Liver (tissue), 9 donors: ENCODE results near the gene SEC14L5. TPM values are rescaled to one million over a fixed set of nuclear protein-coding genes. Genes with fewer than 3 reads are reported as not detected.

Source experiments
- DNase-seq: peaks from one replicate; pipeline ENCODE4 v3.0.0-alpha.2; 2017; ENCODE audit warnings: low spot score
- H3K27ac ChIP-seq, 2 donors: one replicate each; pipeline ENCODE4 v1.7.0; 2013; ENCODE audit warnings: inconsistent platforms in 2 of 2, low read length in 2 of 2, control low read depth in 1 of 2, low read depth in 1 of 2, mild to moderate bottlenecking in 1 of 2
- H3K27me3 ChIP-seq, 4 donors: one replicate each; pipeline versions ENCODE4 v1.6.1 to v1.7.0; 2013; ENCODE audit warnings: low read length in 3 of 4, inconsistent platforms in 1 of 4, mild to moderate bottlenecking in 1 of 4, moderate library complexity in 1 of 4; ENCODE audit not compliant: control insufficient read depth in 4 of 4, insufficient read depth in 4 of 4
- H3K36me3 ChIP-seq, 4 donors: one replicate each; pipeline versions ENCODE4 v1.6.1 to v1.7.0; 2013; ENCODE audit warnings: low read length in 3 of 4, mild to moderate bottlenecking in 3 of 4, low read depth in 1 of 4, moderate library complexity in 1 of 4; ENCODE audit not compliant: control insufficient read depth in 4 of 4, insufficient read depth in 3 of 4
- H3K4me1 ChIP-seq, 4 donors: one replicate each; pipeline versions ENCODE4 v1.6.1 to v1.7.0; 2013; ENCODE audit warnings: low read length in 3 of 4, mild to moderate bottlenecking in 3 of 4, moderate library complexity in 1 of 4; ENCODE audit not compliant: control insufficient read depth in 4 of 4, insufficient read depth in 4 of 4
- H3K4me3 ChIP-seq, 3 donors: one replicate each; pipeline versions ENCODE4 v1.6.1 to v1.7.0; 2013; ENCODE audit warnings: low read length in 3 of 3, control low read depth in 1 of 3, low read depth in 1 of 3, mild to moderate bottlenecking in 1 of 3
- H3K9ac ChIP-seq, 2 donors: one replicate each; pipeline ENCODE4 v1.7.0; 2013; ENCODE audit warnings: low read length in 2 of 2, mild to moderate bottlenecking in 2 of 2, moderate library complexity in 2 of 2, control low read depth in 1 of 2, low read depth in 1 of 2
- H3K9me3 ChIP-seq, 4 donors: one replicate each; pipeline versions ENCODE4 v1.6.1 to v1.7.0; 2013; ENCODE audit warnings: low read length in 3 of 4; ENCODE audit not compliant: control insufficient read depth in 4 of 4
- ATF3 ChIP-seq: IDR thresholded peaks from 2 replicates; pipeline ENCODE4 v1.6.1; 2016; ENCODE audit warnings: antibody characterized with exemption
- CTCF ChIP-seq: fragments of 150-350 bp; IDR thresholded peaks from 2 replicates; pipeline ENCODE4 v1.5.1; 2017; ENCODE audit warnings: improper control_type of control experiment, low read depth, low read length; ENCODE audit not compliant: missing input control
- FOXA2 ChIP-seq: IDR thresholded peaks from 2 replicates; pipeline ENCODE4 v1.6.1; 2016; ENCODE audit warnings: antibody characterized with exemption
- GABPA ChIP-seq, 2 donors: IDR thresholded peaks in 1 of 2; conservative IDR thresholded peaks in 1 of 2; 2 replicates each; pipeline ENCODE4 v1.6.1; 2016; ENCODE audit warnings: antibody characterized with exemption in 2 of 2, mild to moderate bottlenecking in 1 of 2, moderate library complexity in 1 of 2
- HNF4A ChIP-seq, 2 donors: conservative IDR thresholded peaks; 2 replicates each; pipeline ENCODE4 v1.6.1; 2016; ENCODE audit warnings: antibody characterized with exemption in 2 of 2, mild to moderate bottlenecking in 2 of 2
- HNF4G ChIP-seq: IDR thresholded peaks from 2 replicates; pipeline ENCODE4 v1.6.1; 2016; ENCODE audit warnings: antibody characterized with exemption
- JUND ChIP-seq, 2 donors: IDR thresholded peaks; 2 replicates each; pipeline ENCODE4 v1.6.1; 2016; ENCODE audit warnings: antibody characterized with exemption in 2 of 2
- MAX ChIP-seq: IDR thresholded peaks from 2 replicates; pipeline ENCODE4 v1.6.1; 2016; ENCODE audit warnings: antibody characterized with exemption
- RAD21 ChIP-seq, 2 donors: IDR thresholded peaks; 2 replicates each; pipeline ENCODE4 v1.6.1; 2016; ENCODE audit warnings: antibody characterized with exemption in 2 of 2, mild to moderate bottlenecking in 2 of 2
- REST ChIP-seq: IDR thresholded peaks from 2 replicates; pipeline ENCODE4 v1.6.1; 2016; ENCODE audit warnings: antibody characterized with exemption, mild to moderate bottlenecking
- RXRA ChIP-seq, 2 donors: IDR thresholded peaks; 2 replicates each; pipeline ENCODE4 v1.6.1; 2017 to 2018; ENCODE audit warnings: antibody characterized with exemption in 2 of 2, mild to moderate bottlenecking in 1 of 2
- SP1 ChIP-seq: IDR thresholded peaks from 2 replicates; pipeline ENCODE4 v1.6.1; 2018; ENCODE audit warnings: antibody characterized with exemption, mild to moderate bottlenecking
- TAF1 ChIP-seq: conservative IDR thresholded peaks from 2 replicates; pipeline ENCODE4 v1.6.1; 2016; ENCODE audit warnings: antibody characterized with exemption, mild to moderate bottlenecking
- YY1 ChIP-seq: IDR thresholded peaks from 2 replicates; pipeline ENCODE4 v1.6.1; 2016; ENCODE audit warnings: antibody characterized with exemption, mild to moderate bottlenecking
- ZBTB33 ChIP-seq: IDR thresholded peaks from 2 replicates; pipeline ENCODE4 v1.6.1; 2016; ENCODE audit warnings: antibody characterized with exemption
- WGBS: extraction: QIAGEN DNeasy Blood & Tissue Kit; methylation state at CpG from one replicate; pipeline ENCODE4 v1.1.7; 2013; 5-methylcytosine and 5-hydroxymethylcytosine counted together
- polyA plus RNA-seq, 2 donors: library from polyadenylated mRNA; stranded (reverse) in 1 of 2; unstranded in 1 of 2; fragments of 200-250 nt in 1 of 2; fragments of >200 nt in 1 of 2; fragmentation: Nextera tagmentation in 1 of 2; extraction: Ambion mirVana in 1 of 2; gene quantifications; one replicate each; pipeline versions ENCODE4 v1.2.1 to v1.2.3, GENCODE V29; 2013 to 2015
- total RNA-seq, 2 donors: library from RNA; depleted of rRNA; stranded (reverse); fragments of >200 nt; gene quantifications; one replicate each; pipeline ENCODE4 v1.2.3, GENCODE V29; 2014
- donor health status: healthy.
- donor health status: healthy.
- donor health status: healthy.
- donor health status: healthy.
- donor health status: healthy.

SEC14L5 gene
- total and polyA plus RNA-seq, 4 donors = 0.03 to 0.65 (median 0.12) TPM

GRCh38 chr16:4980691-4981090, 22.6 kb downstream of the SEC14L5 start:
- 71% methylated on average over 10 of the region's 10 CpGs for WGBS
- H3K9ac ChIP-seq = no peak overlapping the region
- no peak overlapping the region for H3K27ac ChIP-seq

GRCh38 chr16:4981473-4981872, 23.3 kb downstream of the SEC14L5 start:
- no peaks in the 10 kb centered on the region for H3K27me3 ChIP-seq
- H3K4me1 ChIP-seq = no peaks in the 10 kb centered on the region
- H3K4me3 ChIP-seq = no peak overlapping the region
- 82% methylated on average over 7 of the region's 7 CpGs for WGBS
- DNase-seq = no peak
- no peak overlapping the region for H3K27ac ChIP-seq
- TF ChIP-seq JUND (IDR thresholded peaks at IDR 0.05) (no peak), RAD21 (IDR thresholded peaks at IDR 0.05) (no peak), FOXA2 (no peak), CTCF (no peak), MAX (no peak), HNF4G (no peak)
- H3K9ac ChIP-seq = no peak overlapping the region
- no peaks in the 10 kb centered on the region for H3K36me3 ChIP-seq
- peaks cover 0 to 7% (median 0%) of the 10 kb centered on the region in 4 donors for H3K9me3 ChIP-seq

More at GRCh38 chr16:4980691-4981090, 22.6 kb downstream of the SEC14L5 start:
- Histone ChIP-seq H3K9me3 (peaks cover 0 to 3% (median 0%) of the 10 kb centered on the region in 4 donors), H3K36me3 (no peaks in the 10 kb centered on the region), H3K4me3 (no peak overlapping the region), H3K4me1 (no peaks in the 10 kb centered on the region), H3K27me3 (no peaks in the 10 kb centered on the region)
- no peak for DNase-seq
- TF ChIP-seq ATF3 (no peak), YY1 (no peak), GABPA (IDR thresholded peaks at IDR 0.05 in 1 of 2, conservative IDR thresholded peaks at IDR 0.05 in 1 of 2) (no peak), TAF1 (no peak)

GRCh38 chr16:4982056-4982867, 24.1 kb downstream of the SEC14L5 start:
- no peak overlapping the region for H3K9ac ChIP-seq
- no peaks in the 10 kb centered on the region for H3K36me3 ChIP-seq
- H3K27me3 ChIP-seq = no peaks in the 10 kb centered on the region
- no peak for DNase-seq
- H3K4me1 ChIP-seq = no peaks in the 10 kb centered on the region
- peaks cover 0 to 7% (median 0%) of the 10 kb centered on the region in 4 donors for H3K9me3 ChIP-seq
- no peak overlapping the region for H3K27ac ChIP-seq
- WGBS = 48% methylated on average over 20 of the region's 20 CpGs
- H3K4me3 ChIP-seq = no peak overlapping the region
- TF ChIP-seq SP1 (no peak), GABPA (IDR thresholded peaks at IDR 0.05 in 1 of 2, conservative IDR thresholded peaks at IDR 0.05 in 1 of 2) (no peak), REST (no peak), ATF3 (no peak), ZBTB33 (no peak), TAF1 (no peak), FOXA2 (no peak), RXRA (IDR thresholded peaks at IDR 0.05) (no peak), CTCF (no peak), HNF4A (conservative IDR thresholded peaks at IDR 0.05) (no peak)
